VCaP (cell line): ENCODE results near the gene CACNG1.

Experiments
- H3K27ac ChIP-seq: fragments of 450-650 bp; 2 replicates; pipeline ENCODE4 v1.5.1; 2017
- CTCF ChIP-seq: fragments of 450-650 bp; conservative IDR thresholded peaks from 2 replicates; pipeline ENCODE4 v1.5.1; 2017; ENCODE audit warnings: mild to moderate bottlenecking, moderate library complexity

CACNG1 gene

DNA sequence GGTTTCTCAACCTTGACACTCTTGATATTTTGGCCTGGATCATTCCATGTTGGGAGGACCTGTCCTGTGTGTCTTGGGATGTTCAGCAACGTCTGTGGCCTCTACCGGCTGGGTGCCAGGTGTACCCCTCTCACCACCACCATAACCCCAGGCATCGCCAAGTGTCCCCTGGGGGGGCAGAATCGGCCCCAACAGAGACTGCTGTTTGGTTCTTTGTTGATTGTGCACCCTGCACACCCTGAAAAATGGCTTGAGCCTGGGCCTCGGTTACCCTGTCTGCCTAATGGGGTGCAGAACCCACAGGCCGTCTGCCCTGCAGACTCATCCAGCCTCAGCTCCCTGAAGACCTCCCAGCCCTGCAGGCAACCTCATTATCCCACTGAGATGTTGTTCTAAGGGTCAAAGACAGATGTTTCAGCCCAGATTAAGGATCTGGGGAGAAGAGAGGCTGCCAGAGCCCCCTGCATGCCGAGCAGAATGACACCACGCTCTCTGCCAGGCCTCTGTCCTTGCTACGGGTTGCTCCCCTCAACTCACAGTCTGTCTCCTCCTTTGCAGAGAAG lies 9.2 kb downstream of the CACNG1 start:
- no peak overlapping the region for H3K27ac ChIP-seq
- TF ChIP-seq CTCF, result no peak

DNA sequence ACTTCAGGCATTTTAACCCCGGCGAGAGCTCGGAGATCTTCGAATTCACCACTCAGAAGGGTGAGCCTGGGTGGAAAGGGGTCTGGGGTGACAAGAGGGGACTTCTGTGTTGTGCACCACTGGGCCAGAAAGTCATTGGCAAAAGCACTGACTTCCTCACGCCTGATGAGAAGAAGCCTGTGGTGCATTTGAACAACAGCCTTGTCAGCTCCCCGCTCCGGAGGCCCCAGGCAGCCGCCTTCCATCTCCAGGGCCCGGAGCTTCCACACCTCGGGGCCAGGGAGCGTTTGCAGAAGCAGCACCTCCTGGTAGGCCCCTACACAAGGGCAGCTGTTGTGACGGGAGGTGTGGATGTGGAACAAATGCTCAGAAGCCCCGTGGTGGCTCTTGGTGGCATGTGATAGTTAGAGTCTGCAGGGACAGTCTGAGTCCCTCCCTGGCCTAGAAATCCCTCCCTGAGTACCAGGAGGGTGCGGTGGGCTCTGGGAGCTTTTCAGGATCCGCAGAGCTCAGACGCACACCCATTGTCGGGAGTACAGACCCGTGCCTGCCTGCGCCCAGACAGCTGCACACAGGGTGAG lies 9.7 kb downstream of the CACNG1 start:
- H3K27ac ChIP-seq, result no peak overlapping the region
- no peak for TF ChIP-seq CTCF

GRCh38 chr17:67054608-67055007 lies 10.3 kb downstream of the CACNG1 start:
- no peak for TF ChIP-seq CTCF
- no peak overlapping the region for H3K27ac ChIP-seq

GRCh38 chr17:67055041-67055443 lies 10.7 kb downstream of the CACNG1 start:
- H3K27ac ChIP-seq, result no peak overlapping the region
- no peak for TF ChIP-seq CTCF

DNA sequence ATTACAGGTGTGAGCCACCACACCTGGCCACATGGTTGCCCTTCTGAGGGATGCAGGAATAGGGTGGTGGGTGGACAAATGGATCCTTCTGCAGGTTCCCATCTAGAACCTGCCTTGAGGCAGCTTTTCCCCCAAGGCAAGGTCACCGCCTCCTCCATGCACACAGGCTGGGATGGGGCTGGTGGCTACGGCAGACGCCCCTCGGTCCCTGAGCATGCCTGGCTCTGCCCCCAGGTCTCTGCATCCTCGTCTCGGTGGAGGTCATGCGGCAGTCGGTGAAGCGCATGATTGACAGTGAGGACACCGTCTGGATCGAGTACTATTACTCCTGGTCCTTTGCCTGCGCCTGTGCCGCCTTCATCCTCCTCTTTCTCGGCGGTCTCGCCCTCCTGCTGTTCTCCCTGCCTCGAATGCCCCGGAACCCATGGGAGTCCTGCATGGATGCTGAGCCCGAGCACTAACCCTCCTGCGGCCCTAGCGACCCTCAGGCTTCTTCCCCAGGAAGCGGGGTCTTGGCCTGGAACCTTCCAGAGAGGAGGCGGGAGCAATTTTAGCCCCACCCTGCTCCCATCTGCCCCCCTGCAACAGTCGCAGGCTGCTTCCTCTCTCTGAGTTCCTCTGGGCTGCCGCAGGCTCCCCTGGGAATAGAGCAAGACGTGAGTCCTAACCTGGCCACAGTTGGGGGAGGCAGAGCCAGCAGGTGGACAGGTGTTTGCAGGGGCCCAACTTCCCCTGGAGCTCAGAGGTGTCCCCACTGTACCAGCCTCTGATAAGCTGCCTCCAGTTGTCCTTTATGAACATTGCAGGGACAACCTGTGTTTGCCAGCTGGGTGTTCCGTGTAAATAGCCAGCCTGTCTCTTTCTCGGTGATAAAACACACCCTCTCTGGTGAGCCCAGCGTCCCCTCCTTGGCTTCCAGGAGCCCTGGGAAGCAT lies 11.7 kb downstream of the CACNG1 start:
- H3K27ac ChIP-seq, result peak overlapping the region; percentile 64

GRCh38 chr17:67056746-67057490 lies 12.6 kb downstream of the CACNG1 start:
- TF ChIP-seq CTCF, result no peak

More for the DNA sequence above, 11.7 kb downstream of the CACNG1 start:
- no peak; the same call in 1 of the 2 replicates for TF ChIP-seq CTCF

GRCh38 chr17:67058036-67058435 lies 13.7 kb downstream of the CACNG1 start:
- H3K27ac ChIP-seq, result no peak overlapping the region
- no peak for TF ChIP-seq CTCF

More at GRCh38 chr17:67056746-67057490, 12.6 kb downstream of the CACNG1 start:
- peak overlapping the region; percentile 64 for H3K27ac ChIP-seq
